BE2C (cell line): ENCODE measurements around the gene PAK1IP1.
A peak's percentile ranks its signal among the peaks of the same experiment; 100 is the strongest.

ENCODE experiments used
- DNase-seq: peaks from one replicate; pipeline ENCODE4 v3.0.0-alpha.2; 2020
- H3K27me3 ChIP-seq: fragments of 250-450 bp; sonication (Bioruptor Pico); 2 replicates; pipeline ENCODE4 v1.5.1; 2020; ENCODE audit warnings: mild to moderate bottlenecking
- H3K36me3 ChIP-seq: fragments of 250-450 bp; sonication (Bioruptor Pico); 2 replicates; pipeline ENCODE4 v1.5.1; 2020; ENCODE audit warnings: mild to moderate bottlenecking
- H3K4me1 ChIP-seq: fragments of 250-450 bp; sonication (Bioruptor Pico); 2 replicates; pipeline ENCODE4 v1.5.1; 2020
- H3K4me3 ChIP-seq: 2 replicates; pipeline ENCODE4 v1.5.1; 2011; ENCODE audit warnings: low read depth, low read length
- H3K9me3 ChIP-seq: fragments of 250-450 bp; sonication (Bioruptor Pico); 2 replicates; pipeline ENCODE4 v1.5.1; 2020
- TF ChIP-seq, protein P1 (sequence below): IDR thresholded peaks from 2 replicates; pipeline ENCODE4 v1.5.1; 2012; ENCODE audit warnings: mild to moderate bottlenecking, low read depth, low read length

Gene PAK1IP1

DNA sequence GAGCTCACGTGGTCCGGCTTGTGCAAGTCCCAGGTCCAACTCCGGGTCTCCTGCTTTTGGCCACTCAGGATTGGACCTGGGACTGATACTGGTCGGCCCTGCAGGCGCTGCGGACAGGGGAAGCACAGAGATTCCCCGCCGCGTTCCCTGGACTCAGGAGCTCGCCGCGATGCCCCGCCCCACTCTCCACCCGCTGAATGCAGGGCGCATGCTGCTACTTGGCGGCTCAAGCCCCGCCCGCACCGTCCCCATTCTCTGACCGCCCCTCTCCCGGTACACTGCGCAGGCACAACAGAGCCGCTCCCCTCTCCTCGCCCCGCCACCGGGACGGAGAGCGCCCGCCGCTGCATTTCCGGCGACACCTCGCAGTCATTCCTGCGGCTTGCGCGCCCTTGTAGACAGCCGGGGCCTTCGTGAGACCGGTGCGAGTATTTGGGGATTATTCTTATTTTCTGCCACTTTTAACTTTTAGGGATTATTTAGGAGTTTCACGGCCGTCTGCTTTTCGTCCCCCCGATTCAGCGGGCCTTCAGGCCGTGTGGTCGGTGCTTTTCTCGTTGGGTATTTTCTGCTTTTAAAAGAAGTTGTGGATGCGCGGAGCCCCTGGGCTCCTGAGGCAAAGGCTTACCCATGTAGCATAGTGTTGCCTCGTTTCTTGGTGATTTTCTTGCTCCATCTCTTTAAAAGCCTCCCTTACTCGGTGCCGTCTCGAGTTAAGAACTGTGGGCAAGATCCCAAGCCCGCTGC, 28.2 kb downstream of the PAK1IP1 start, which contains the start of gene TMEM14C:
Gene TMEM14C (plus strand): TSS at position 251 of the 747 bp plus-strand sequence. CDS start 1,544 bp downstream, outside the sequence.
- peaks cover 7% of the 10 kb centered on the region for H3K4me1 ChIP-seq
- peaks cover 4% of the 10 kb centered on the region for H3K36me3 ChIP-seq
- TF ChIP-seq, protein P1, sequence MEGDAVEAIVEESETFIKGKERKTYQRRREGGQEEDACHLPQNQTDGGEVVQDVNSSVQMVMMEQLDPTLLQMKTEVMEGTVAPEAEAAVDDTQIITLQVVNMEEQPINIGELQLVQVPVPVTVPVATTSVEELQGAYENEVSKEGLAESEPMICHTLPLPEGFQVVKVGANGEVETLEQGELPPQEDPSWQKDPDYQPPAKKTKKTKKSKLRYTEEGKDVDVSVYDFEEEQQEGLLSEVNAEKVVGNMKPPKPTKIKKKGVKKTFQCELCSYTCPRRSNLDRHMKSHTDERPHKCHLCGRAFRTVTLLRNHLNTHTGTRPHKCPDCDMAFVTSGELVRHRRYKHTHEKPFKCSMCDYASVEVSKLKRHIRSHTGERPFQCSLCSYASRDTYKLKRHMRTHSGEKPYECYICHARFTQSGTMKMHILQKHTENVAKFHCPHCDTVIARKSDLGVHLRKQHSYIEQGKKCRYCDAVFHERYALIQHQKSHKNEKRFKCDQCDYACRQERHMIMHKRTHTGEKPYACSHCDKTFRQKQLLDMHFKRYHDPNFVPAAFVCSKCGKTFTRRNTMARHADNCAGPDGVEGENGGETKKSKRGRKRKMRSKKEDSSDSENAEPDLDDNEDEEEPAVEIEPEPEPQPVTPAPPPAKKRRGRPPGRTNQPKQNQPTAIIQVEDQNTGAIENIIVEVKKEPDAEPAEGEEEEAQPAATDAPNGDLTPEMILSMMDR, result no peak
- H3K4me3 ChIP-seq, result peak within 1 kb of the TSS; percentile 85
- no peaks in the 10 kb centered on the region for H3K27me3 ChIP-seq
- DNase-seq, result peak; percentile 98
- H3K9me3 ChIP-seq, result no peaks in the 10 kb centered on the region; the same call in 1 of the 2 replicates

DNA sequence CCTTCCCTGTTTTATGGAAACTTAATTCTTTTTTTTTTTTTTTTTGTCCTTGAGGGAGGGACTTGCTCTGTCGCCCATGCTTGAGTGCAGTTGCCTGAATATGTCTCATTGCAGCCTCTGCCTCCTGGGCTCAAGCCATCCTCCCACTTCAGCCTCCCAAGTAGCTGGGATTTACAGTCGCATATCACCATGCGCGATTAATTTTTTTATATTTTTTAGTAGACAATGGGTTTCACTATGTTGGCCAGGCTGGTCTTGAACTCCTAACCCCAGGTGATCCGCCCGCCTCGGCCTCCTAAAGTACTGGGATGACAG, 28.8 kb downstream of the PAK1IP1 start:
- TF ChIP-seq, protein P1, result no peak
- Histone ChIP-seq H3K4me1 (peaks cover 7% of the 10 kb centered on the region), H3K4me3 (peak overlapping the region; percentile 85)

DNA sequence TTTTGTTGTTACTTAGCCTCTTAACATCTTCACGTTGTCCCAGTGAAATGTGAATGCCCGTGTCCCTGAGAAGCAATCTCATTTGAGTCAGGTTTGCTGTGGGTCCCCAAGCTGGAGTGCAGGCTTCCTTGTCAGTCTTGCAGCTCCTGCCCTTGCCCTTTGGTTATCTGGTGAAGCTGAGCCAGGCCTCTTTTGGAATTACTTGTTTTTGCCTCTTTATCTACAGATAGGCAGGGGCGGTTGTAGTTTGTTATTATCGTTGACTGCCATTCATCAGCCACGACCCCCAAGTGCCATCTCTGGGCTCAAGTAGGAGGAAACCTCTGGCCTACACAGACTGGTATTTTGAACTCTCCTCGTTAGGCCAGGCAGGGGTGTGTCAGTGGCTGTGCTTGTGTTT, 30.3 kb downstream of the PAK1IP1 start:
- TF ChIP-seq, protein P1, result no peak
- Histone ChIP-seq H3K36me3 (peaks cover 4% of the 10 kb centered on the region), H3K4me3 (no peak overlapping the region), H3K4me1 (peaks cover 7% of the 10 kb centered on the region), H3K9me3 (no peaks in the 10 kb centered on the region), H3K27me3 (no peaks in the 10 kb centered on the region)
- DNase-seq, result no peak

More for the DNA sequence above, 28.8 kb downstream of the PAK1IP1 start:
- DNase-seq, result no peak
- peaks cover 4% of the 10 kb centered on the region for H3K36me3 ChIP-seq
- no peaks in the 10 kb centered on the region; the same call in 1 of the 2 replicates for H3K9me3 ChIP-seq
- no peaks in the 10 kb centered on the region for H3K27me3 ChIP-seq

DNA sequence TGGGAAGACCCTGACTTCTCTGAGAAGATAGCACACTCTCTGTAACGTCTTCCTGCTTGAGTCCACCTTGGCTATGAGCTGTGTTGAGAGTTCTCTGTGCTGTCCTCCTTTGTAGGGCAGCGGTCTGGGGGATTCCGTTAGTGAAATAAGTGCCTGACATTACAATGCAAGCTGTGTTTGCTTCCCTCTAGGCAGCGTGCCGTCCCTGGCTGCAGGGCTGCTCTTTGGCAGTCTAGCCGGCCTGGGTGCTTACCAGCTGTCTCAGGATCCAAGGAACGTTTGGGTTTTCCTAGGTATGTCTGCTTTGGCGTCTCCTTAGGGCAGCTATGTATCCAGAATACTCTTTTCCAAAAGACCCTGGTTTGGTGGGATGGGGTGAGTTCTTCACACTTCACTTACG, 30.9 kb downstream of the PAK1IP1 start:
- DNase-seq, result no peak
- Histone ChIP-seq H3K27me3 (no peaks in the 10 kb centered on the region), H3K9me3 (no peaks in the 10 kb centered on the region), H3K4me3 (no peak overlapping the region), H3K36me3 (peaks cover 4% of the 10 kb centered on the region), H3K4me1 (peaks cover 7% of the 10 kb centered on the region)
- TF ChIP-seq, protein P1, result no peak

DNA sequence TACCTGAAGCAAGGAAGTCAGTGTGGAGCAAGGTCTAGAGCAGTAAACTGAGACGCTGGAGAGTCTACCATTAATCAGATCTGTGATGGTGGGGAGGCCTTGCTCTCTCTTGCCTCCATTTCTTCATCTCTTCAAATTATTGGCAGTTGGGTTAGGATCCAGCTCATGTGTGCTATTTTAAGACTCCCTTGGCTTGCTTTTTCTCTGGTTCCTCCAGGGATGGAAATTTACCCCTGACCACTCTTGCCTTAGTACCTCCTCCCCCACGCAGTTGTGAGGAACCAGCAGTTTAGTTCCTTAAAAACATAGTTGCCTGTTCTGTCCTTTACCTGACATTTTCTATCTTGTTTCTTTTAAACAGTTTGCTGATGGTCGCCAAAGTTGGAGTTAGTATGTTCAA, 35.5 kb downstream of the PAK1IP1 start:
- TF ChIP-seq, protein P1, result no peak
- no peaks in the 10 kb centered on the region for H3K27me3 ChIP-seq
- peaks cover 4% of the 10 kb centered on the region for H3K36me3 ChIP-seq
- no peak for DNase-seq
- H3K4me3 ChIP-seq, result no peak overlapping the region
- H3K4me1 ChIP-seq, result no peaks in the 10 kb centered on the region
- H3K9me3 ChIP-seq, result no peaks in the 10 kb centered on the region

DNA sequence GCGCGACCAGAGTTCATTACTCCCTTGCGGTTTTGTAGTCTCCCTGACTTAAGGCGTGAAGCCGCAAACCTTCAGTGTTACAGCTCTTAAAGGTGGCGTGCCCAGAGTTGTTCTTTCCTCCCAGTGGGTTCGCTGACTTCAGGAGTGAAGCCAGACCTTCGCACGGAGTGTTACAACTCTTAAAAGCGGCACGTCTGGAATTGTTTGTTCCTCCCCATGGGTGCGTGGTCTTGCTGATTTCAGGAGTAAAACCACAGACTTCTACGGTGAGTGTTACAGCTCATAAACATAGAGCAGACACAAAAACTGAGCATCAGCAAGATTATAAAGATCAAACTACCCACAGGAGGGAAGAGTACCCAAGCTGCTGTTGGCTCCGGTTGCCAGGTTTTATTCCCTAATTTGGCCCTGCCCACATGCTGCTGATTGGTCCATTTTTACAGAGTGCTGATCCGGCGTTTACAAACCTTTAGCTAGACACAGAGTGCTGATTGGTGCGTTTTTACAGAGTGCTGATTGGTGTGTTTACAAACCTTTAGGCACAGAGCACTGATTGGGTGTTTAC, 38.5 kb downstream of the PAK1IP1 start:
- no peak for DNase-seq
- H3K36me3 ChIP-seq, result no peaks in the 10 kb centered on the region; the same call in 1 of the 2 replicates
- H3K4me1 ChIP-seq, result no peaks in the 10 kb centered on the region
- no peaks in the 10 kb centered on the region for H3K9me3 ChIP-seq
- TF ChIP-seq, protein P1, result no peak
- no peak overlapping the region for H3K4me3 ChIP-seq
- H3K27me3 ChIP-seq, result no peaks in the 10 kb centered on the region
